Measurements from ENCODE around the gene PAPLN.
A peak's percentile ranks its signal among the peaks of the same experiment; 100 is the strongest.

Gene PAPLN

DNA sequence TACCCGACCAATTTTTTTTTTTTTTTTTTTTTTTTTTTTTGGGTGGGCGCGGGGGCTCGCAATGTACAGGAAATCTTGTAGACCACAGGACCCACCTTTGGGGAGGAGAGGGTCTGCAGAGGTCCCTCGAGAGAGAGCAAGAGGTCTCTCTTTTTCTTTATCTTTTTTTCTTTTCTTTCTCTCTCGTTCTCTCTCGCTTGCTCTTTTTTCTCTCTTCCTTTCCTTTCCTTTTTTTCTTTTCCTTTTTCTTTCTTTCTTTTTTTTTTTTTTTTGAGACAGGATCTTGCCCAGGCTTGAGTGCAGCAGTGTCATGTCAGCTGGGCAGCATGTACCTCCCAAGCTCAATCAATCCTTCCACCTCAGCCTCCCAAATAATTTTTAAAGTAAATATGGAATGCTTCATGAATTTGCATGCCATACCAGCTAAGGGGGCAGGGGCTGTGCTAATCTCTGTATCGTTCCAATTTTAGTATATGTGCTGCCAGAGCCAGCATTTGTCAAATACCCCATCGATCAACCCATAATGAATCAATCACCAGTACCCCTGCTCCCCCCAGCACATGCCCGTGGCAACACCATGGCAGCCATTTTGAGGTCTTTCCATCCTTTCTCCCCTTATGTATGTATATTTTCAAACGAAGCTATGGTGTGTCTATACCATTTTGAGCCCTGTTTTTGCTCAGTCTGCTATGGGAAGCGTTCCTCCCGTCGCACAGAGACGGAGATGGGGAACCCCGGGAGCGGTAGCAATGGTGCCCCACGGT is 9.3 kb downstream of the PAPLN start:
- DNase-seq (ENCODE audit: low read depth) = no peak
- no peaks in the 10 kb centered on the region for H3K9me3 ChIP-seq (ENCODE audit: control insufficient read depth, low read length)
- peak overlapping the region; percentile 81 for H3K4me3 ChIP-seq (ENCODE audit: low read length)
- no peaks in the 10 kb centered on the region for H3K36me3 ChIP-seq (ENCODE audit: control insufficient read depth, insufficient read depth, low read length, severe bottlenecking)
- no peaks in the 10 kb centered on the region for H3K27me3 ChIP-seq (replicated peaks; ENCODE audit: control insufficient read depth, insufficient read depth, low read length)
- peak overlapping the region; percentile 79 for H3K9ac ChIP-seq (ENCODE audit: low read length)
- H3K4me1 ChIP-seq (ENCODE audit: control insufficient read depth, insufficient read depth, low read length) = peaks cover 9% of the 10 kb centered on the region

DNA sequence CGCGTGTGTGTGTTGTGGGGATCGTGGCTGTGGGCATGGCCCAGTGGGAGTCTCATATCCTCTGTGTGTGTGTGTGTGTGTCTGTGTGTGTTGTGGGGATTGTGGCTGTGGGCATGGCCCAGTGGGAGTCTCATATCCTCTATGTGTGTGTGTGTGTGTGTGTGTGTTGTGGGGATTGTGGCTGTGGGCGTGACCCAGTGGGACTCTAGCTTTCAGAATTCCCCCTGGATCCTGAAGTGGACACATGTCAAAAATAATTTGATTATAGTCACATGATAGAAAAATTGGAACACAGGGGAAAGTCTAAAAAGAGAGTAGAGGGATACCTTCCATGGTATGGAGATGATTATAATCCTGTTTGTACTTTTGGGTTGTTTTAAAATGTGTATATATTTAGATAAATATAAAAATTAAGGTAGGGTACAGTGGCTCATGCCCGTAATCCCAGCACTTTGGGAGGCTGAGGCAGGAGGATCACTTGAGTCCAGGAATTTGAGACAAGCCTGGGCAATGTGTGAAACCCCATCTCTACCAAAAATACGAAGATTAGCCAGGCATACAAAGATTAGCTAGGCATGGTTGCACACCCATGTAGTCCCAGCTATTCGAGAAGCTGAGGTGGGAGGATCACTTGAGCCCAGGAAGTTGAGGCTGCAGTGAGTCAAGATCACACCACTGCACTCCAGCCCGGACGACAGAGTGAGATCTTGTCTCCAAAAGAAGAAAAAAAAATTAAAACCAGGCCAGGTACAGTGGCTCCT is 11.0 kb downstream of the PAPLN start:
- Histone ChIP-seq H3K9ac (ENCODE audit: low read length) (no peak overlapping the region), H3K36me3 (ENCODE audit: control insufficient read depth, insufficient read depth, low read length, severe bottlenecking) (no peaks in the 10 kb centered on the region), H3K9me3 (ENCODE audit: control insufficient read depth, low read length) (no peaks in the 10 kb centered on the region), H3K4me1 (ENCODE audit: control insufficient read depth, insufficient read depth, low read length) (no peaks in the 10 kb centered on the region), H3K4me3 (ENCODE audit: low read length) (no peak overlapping the region), H3K27me3 (replicated peaks; ENCODE audit: control insufficient read depth, insufficient read depth, low read length) (no peaks in the 10 kb centered on the region)
- DNase-seq (ENCODE audit: low read depth) = no peak

DNA sequence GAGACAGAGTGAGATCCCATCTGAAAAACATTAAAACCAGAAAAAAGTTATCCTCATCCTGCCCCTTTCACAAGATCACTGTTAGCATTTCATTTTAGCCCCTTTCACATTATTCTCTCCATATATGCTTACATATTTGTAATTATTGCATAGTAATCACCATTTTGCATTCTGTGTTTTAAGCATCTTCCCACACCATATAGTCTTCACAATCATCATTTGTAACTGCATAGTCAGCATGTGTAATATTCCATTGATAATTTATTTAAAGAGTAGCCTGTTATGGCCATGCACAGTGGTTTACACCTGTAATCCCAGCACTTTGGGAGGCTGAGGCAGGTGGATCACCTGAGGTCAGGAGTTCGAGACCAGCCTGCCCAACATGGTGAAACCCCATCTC is 11.8 kb downstream of the PAPLN start:
- Histone ChIP-seq H3K9me3 (ENCODE audit: control insufficient read depth, low read length) (no peaks in the 10 kb centered on the region), H3K9ac (ENCODE audit: low read length) (no peak overlapping the region), H3K27me3 (replicated peaks; ENCODE audit: control insufficient read depth, insufficient read depth, low read length) (no peaks in the 10 kb centered on the region), H3K36me3 (ENCODE audit: control insufficient read depth, insufficient read depth, low read length, severe bottlenecking) (no peaks in the 10 kb centered on the region), H3K4me1 (ENCODE audit: control insufficient read depth, insufficient read depth, low read length) (no peaks in the 10 kb centered on the region), H3K4me3 (ENCODE audit: low read length) (no peak overlapping the region)
- DNase-seq (ENCODE audit: low read depth) = no peak

DNA sequence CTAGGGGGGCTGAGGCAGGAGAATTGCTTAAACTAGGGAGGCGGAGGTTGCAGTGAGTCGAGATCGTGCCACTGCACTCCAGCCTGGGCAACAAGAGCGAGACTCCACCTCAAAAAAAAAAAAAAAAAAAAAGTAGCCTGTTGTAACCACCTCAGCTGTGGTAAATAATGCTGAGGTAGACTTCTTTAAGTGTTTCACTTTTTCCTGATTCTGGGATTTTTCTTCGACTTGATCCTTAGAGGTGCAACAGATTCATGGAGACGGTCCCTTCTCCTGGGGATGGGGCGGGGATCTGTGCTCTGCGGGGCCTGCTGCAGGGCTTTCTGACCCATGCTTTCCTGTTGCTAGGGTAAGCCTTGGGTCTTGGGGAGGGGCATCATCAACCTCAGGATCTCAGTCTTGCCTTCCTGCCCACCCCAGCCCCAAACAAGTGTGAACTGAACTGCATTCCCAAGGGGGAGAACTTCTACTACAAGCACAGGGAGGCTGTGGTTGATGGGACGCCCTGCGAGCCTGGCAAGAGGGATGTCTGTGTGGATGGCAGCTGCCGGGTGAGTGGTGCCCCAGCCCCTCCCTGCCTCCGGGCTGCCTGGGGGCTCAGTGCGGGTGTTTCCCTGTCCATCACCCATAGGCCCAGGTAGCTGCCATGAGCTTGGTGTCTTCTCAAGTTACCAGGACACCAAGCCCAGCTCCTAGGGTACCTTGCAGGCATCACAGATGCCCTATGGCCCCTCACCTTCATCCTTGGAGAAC is 12.4 kb downstream of the PAPLN start:
- no peak for DNase-seq (ENCODE audit: low read depth)
- Histone ChIP-seq H3K9me3 (ENCODE audit: control insufficient read depth, low read length) (no peaks in the 10 kb centered on the region), H3K36me3 (ENCODE audit: control insufficient read depth, insufficient read depth, low read length, severe bottlenecking) (no peaks in the 10 kb centered on the region), H3K9ac (ENCODE audit: low read length) (no peak overlapping the region), H3K27me3 (replicated peaks; ENCODE audit: control insufficient read depth, insufficient read depth, low read length) (no peaks in the 10 kb centered on the region), H3K4me3 (ENCODE audit: low read length) (no peak overlapping the region), H3K4me1 (ENCODE audit: control insufficient read depth, insufficient read depth, low read length) (no peaks in the 10 kb centered on the region)

DNA sequence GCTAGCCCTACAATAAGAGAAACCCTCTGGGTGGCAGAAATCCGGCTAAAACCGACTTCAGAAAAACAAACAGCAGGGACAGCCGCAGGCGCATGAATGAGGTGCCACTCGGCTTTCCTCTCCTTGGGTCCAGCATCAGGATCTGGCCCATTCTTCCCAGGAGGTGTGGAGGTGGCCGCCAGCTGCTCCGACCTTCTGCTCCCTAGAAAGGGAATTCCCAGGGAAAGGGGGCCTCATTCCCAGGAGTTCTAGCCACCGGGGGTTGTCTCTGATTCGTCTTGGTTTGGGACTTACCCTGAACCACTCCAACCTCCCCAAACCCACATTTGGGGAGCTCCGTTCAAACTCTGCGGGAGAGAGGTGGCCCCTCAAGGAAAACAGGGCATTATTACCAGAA is 13.0 kb downstream of the PAPLN start:
- H3K9me3 ChIP-seq (ENCODE audit: control insufficient read depth, low read length) = no peaks in the 10 kb centered on the region
- no peak for DNase-seq (ENCODE audit: low read depth)
- H3K4me3 ChIP-seq (ENCODE audit: low read length) = no peak overlapping the region
- H3K9ac ChIP-seq (ENCODE audit: low read length) = no peak overlapping the region
- H3K36me3 ChIP-seq (ENCODE audit: control insufficient read depth, insufficient read depth, low read length, severe bottlenecking) = no peaks in the 10 kb centered on the region
- no peaks in the 10 kb centered on the region for H3K27me3 ChIP-seq (replicated peaks; ENCODE audit: control insufficient read depth, insufficient read depth, low read length)
- H3K4me1 ChIP-seq (ENCODE audit: control insufficient read depth, insufficient read depth, low read length) = no peaks in the 10 kb centered on the region

DNA sequence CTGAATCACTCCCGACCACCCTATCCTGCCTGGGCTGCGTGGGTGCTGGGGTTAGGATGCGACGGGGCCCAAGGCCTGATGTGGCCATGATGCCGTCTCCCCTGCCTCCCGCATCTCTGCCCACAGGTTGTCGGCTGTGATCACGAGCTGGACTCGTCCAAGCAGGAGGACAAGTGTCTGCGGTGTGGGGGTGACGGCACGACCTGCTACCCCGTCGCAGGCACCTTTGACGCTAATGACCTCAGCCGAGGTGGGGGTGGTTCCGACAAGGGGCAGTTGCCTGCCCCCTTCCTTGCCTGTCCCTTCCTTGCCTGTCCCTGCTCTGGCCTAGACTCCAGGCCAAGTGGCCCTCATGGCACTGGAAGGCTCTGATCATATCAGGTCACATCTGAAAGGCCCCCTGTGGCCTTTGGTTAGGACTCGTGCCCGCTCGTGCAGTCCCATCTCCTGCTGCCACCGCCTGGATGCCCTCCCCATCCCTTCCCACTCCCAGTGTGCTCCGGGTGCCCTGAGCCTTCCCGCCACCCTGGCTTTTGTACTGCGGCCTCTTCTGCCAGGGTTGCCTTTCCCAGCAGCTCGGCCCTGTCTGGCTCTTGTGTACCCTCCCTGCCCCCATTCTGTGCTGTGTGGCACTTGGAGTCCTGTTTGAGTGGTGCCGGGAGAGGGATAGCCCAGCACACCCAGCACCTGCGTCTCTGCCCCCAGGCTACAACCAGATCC is 13.6 kb downstream of the PAPLN start:
- no peaks in the 10 kb centered on the region for H3K27me3 ChIP-seq (replicated peaks; ENCODE audit: control insufficient read depth, insufficient read depth, low read length)
- no peak overlapping the region for H3K9ac ChIP-seq (ENCODE audit: low read length)
- no peaks in the 10 kb centered on the region for H3K36me3 ChIP-seq (ENCODE audit: control insufficient read depth, insufficient read depth, low read length, severe bottlenecking)
- no peak for DNase-seq (ENCODE audit: low read depth)
- no peaks in the 10 kb centered on the region for H3K4me1 ChIP-seq (ENCODE audit: control insufficient read depth, insufficient read depth, low read length)
- no peaks in the 10 kb centered on the region for H3K9me3 ChIP-seq (ENCODE audit: control insufficient read depth, low read length)
- no peak overlapping the region for H3K4me3 ChIP-seq (ENCODE audit: low read length)

DNA sequence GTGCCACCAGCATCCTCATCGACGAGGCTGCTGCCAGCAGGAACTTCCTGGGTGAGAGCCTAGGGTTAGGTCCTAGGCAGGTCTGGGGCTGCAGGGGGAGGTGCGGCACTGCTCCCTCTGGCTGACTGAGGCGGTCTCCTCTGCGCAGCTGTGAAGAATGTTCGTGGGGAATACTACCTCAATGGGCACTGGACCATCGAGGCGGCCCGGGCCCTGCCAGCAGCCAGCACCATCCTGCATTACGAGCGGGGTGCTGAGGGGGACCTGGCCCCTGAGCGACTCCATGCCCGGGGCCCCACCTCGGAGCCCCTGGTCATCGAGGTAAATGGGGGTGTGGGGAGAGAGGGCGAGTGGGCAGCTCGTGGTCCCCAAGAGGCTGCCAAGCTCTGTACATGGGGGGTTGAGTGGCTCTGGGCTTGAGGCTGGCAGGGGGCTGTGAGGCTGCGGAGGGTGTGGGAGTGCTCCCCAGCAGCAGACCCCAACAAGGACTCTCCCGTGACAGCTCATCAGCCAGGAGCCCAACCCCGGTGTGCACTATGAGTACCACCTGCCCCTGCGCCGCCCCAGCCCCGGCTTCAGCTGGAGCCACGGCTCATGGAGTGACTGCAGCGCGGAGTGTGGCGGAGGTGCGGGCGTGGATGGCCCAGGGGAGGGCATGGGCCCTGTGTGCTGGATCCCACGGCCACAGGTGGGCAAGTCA is 14.4 kb downstream of the PAPLN start:
- no peak overlapping the region for H3K4me3 ChIP-seq (ENCODE audit: low read length)
- H3K9ac ChIP-seq (ENCODE audit: low read length) = no peak overlapping the region
- H3K4me1 ChIP-seq (ENCODE audit: control insufficient read depth, insufficient read depth, low read length) = no peaks in the 10 kb centered on the region
- no peaks in the 10 kb centered on the region for H3K27me3 ChIP-seq (replicated peaks; ENCODE audit: control insufficient read depth, insufficient read depth, low read length)
- no peaks in the 10 kb centered on the region for H3K36me3 ChIP-seq (ENCODE audit: control insufficient read depth, insufficient read depth, low read length, severe bottlenecking)
- no peak for DNase-seq (ENCODE audit: low read depth)
- no peaks in the 10 kb centered on the region for H3K9me3 ChIP-seq (ENCODE audit: control insufficient read depth, low read length)

DNA sequence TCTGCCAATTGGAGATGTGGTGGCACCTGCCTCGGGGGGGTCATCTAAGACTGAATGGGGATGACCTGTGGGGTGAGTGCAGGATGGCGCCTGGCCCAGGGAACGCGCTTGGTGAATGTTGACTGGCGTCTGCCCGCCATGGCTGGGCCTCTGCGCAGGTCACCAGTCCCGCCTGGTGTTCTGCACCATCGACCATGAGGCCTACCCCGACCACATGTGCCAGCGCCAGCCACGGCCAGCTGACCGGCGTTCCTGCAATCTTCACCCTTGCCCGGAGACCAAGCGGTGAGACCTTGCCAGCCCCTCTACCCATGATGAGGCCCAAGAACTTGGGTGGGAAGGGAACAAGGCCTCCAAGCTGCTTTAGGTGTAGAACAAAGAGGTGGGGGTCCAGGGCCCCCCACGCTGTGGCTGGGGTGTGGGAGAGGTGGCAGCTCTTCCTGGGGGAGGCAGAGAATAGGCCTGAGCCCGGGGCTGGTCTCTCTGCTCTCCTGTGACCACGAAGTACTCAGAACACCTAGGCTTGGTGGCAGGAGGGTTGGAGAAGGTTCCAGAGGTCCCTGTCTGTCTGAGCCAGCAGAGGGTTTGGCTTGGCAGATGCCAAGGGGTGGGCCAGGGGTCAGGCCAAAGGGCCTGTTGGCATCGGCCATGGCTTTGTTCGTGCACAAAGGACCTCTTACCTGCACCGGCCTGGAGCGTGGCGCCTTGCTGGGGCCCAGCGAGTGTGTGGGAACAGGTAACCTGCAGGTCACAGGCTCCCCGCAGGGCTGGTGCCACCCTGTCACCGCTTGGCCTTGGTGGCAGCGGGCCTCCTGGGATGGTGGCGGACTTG is 15.4 kb downstream of the PAPLN start:
- Histone ChIP-seq H3K4me1 (ENCODE audit: control insufficient read depth, insufficient read depth, low read length) (no peaks in the 10 kb centered on the region), H3K36me3 (ENCODE audit: control insufficient read depth, insufficient read depth, low read length, severe bottlenecking) (no peaks in the 10 kb centered on the region), H3K9me3 (ENCODE audit: control insufficient read depth, low read length) (no peaks in the 10 kb centered on the region), H3K9ac (ENCODE audit: low read length) (no peak overlapping the region), H3K27me3 (replicated peaks; ENCODE audit: control insufficient read depth, insufficient read depth, low read length) (no peaks in the 10 kb centered on the region), H3K4me3 (ENCODE audit: low read length) (no peak overlapping the region)
- DNase-seq (ENCODE audit: low read depth) = no peak

DNA sequence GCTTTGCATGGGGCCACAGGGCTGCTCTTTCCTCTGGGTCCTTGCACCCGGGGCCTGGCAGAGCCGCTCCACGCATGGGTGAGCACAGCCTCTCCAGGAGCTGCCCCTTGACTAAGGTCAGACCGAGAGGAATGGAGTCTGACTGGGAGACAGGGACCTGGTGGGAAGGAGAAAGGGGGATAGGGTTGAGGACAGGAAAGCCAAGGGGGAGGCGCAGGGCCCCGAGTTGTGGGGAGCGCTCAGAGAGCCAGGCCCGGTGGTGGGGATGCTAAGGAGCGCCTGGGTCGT is 16.0 kb downstream of the PAPLN start:
- no peak for DNase-seq (ENCODE audit: low read depth)
- no peak overlapping the region for H3K9ac ChIP-seq (ENCODE audit: low read length)

DNA sequence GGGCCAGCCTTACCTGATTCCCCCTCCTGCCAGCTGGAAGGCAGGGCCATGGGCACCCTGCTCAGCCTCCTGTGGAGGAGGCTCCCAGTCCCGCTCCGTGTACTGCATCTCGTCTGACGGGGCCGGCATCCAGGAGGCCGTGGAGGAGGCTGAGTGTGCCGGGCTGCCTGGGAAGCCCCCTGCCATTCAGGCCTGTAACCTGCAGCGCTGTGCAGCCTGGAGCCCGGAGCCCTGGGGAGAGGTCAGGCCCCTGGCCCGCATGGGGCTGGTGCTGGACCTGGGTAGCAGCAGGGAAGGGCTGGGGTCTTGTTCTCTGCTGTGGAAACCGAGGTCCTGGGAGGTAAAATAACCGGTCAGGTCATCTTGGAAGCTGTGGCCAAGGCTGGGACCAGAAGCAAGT is 16.4 kb downstream of the PAPLN start:
- no peak for DNase-seq (ENCODE audit: low read depth)
- Histone ChIP-seq H3K27me3 (replicated peaks; ENCODE audit: control insufficient read depth, insufficient read depth, low read length) (no peaks in the 10 kb centered on the region), H3K36me3 (ENCODE audit: control insufficient read depth, insufficient read depth, low read length, severe bottlenecking) (no peaks in the 10 kb centered on the region), H3K4me1 (ENCODE audit: control insufficient read depth, insufficient read depth, low read length) (no peaks in the 10 kb centered on the region), H3K4me3 (ENCODE audit: low read length) (no peak overlapping the region), H3K9ac (ENCODE audit: low read length) (no peak overlapping the region), H3K9me3 (ENCODE audit: control insufficient read depth, low read length) (no peaks in the 10 kb centered on the region)

More for the DNA sequence above, 16.0 kb downstream of the PAPLN start:
- H3K4me1 ChIP-seq (ENCODE audit: control insufficient read depth, insufficient read depth, low read length) = no peaks in the 10 kb centered on the region
- no peaks in the 10 kb centered on the region for H3K27me3 ChIP-seq (replicated peaks; ENCODE audit: control insufficient read depth, insufficient read depth, low read length)
- no peak overlapping the region for H3K4me3 ChIP-seq (ENCODE audit: low read length)
- no peaks in the 10 kb centered on the region for H3K36me3 ChIP-seq (ENCODE audit: control insufficient read depth, insufficient read depth, low read length, severe bottlenecking)
- no peaks in the 10 kb centered on the region for H3K9me3 ChIP-seq (ENCODE audit: control insufficient read depth, low read length)

All from adipocyte (in vitro differentiated cells).